ENCODE results near the gene DYNC2LI1.

Gene DYNC2LI1

DNA sequence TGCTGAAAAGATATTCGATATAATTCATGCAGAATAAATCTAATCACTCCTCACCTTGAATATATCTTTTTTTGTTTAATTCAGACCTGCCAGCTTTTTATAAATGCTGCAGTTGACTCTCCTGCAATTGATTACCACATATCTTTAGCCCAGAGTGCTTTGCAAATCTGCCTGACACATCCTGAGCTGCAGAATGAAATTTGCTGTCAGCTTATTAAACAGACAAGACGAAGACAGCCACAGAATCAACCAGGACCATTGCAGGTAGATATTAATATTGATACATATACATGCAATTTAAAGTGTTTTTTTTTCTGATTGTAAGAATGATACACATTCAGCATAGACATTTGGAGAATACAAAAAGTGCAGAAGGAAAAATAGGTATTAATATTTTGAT lies 35.6 kb upstream of the DYNC2LI1 start:
- no peak overlapping the region for H3K56ac ChIP-seq (ENCODE audit: low read length)
- H2BK5ac ChIP-seq (ENCODE audit: low read length): no peak overlapping the region
- no peak overlapping the region for H2BK120ac ChIP-seq (ENCODE audit: low read depth, low read length)
- no peak overlapping the region for H3K4me3 ChIP-seq (ENCODE audit: low read length)
- WGBS (ENCODE audit: extremely low coverage, insufficient coverage, low lambda C conversion rate): 100% methylated on average over 1 of the region's 2 CpGs
- H3K9ac ChIP-seq (ENCODE audit: low read length): no peak overlapping the region
- H3K36me3 ChIP-seq (ENCODE audit: control insufficient read depth, insufficient read depth, low read length): no peaks in the 10 kb centered on the region
- H3K79me1 ChIP-seq (ENCODE audit: low read length): no peaks in the 10 kb centered on the region
- no peaks in the 10 kb centered on the region for H3K4me1 ChIP-seq (ENCODE audit: control insufficient read depth, low read depth, low read length)
- no peak overlapping the region for H2AK5ac ChIP-seq (ENCODE audit: low read length)
- H4K8ac ChIP-seq (ENCODE audit: low read depth, low read length): no peak overlapping the region
- H3K79me2 ChIP-seq (ENCODE audit: control insufficient read depth, insufficient read depth, low read length): no peaks in the 10 kb centered on the region
- no peak overlapping the region for H3K4ac ChIP-seq (ENCODE audit: low read depth, low read length)
- no peak overlapping the region for H3K23ac ChIP-seq (ENCODE audit: low read length)
- H2BK15ac ChIP-seq (replicated peaks; ENCODE audit: low read depth): no peak overlapping the region
- no peak overlapping the region for H3K4me2 ChIP-seq (ENCODE audit: low read length)
- H3K18ac ChIP-seq (ENCODE audit: low read length): no peak overlapping the region
- no peak for DNase-seq
- no peak overlapping the region for H4K5ac ChIP-seq (ENCODE audit: low read length)
- H3K27me3 ChIP-seq (ENCODE audit: insufficient read depth, low read length, poor library complexity): no peaks in the 10 kb centered on the region
- H3K27ac ChIP-seq (ENCODE audit: low read depth, low read length): no peak overlapping the region

DNA sequence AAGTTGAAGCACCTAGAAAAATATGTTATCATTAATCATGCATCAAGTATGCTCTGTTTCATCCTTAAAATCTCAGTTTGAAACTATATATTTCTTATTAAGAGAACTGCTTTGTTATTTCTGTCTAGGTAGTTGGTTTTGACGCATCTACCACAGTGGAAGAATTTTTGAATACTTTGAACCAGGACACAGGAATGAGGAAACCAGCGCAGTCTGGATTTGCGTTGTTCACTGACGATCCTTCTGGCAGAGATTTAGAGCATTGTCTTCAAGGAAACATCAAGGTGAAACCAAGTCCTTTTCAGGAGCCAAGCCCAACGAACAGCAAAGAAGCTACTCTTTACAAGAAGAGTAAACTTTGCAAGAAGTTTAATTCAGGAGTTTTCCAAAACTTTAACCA lies 30.1 kb upstream of the DYNC2LI1 start:
- Histone ChIP-seq H3K4me1 (ENCODE audit: control insufficient read depth, low read depth, low read length) (no peaks in the 10 kb centered on the region), H4K5ac (ENCODE audit: low read length) (no peak overlapping the region), H3K79me1 (ENCODE audit: low read length) (no peaks in the 10 kb centered on the region), H4K8ac (ENCODE audit: low read depth, low read length) (no peak overlapping the region), H3K27ac (ENCODE audit: low read depth, low read length) (no peak overlapping the region), H3K4me2 (ENCODE audit: low read length) (no peak overlapping the region), H2BK5ac (ENCODE audit: low read length) (no peak overlapping the region), H3K4me3 (ENCODE audit: low read length) (no peak overlapping the region), H2AK5ac (ENCODE audit: low read length) (no peak overlapping the region), H3K18ac (ENCODE audit: low read length) (no peak overlapping the region), H3K56ac (ENCODE audit: low read length) (no peak overlapping the region), H2BK15ac (replicated peaks; ENCODE audit: low read depth) (no peak overlapping the region), H2BK120ac (ENCODE audit: low read depth, low read length) (no peak overlapping the region), H3K27me3 (ENCODE audit: insufficient read depth, low read length, poor library complexity) (no peaks in the 10 kb centered on the region), H3K23ac (ENCODE audit: low read length) (no peak overlapping the region), H3K9ac (ENCODE audit: low read length) (no peak overlapping the region), H3K4ac (ENCODE audit: low read depth, low read length) (no peak overlapping the region), H3K36me3 (ENCODE audit: control insufficient read depth, insufficient read depth, low read length) (no peaks in the 10 kb centered on the region), H3K79me2 (ENCODE audit: control insufficient read depth, insufficient read depth, low read length) (no peaks in the 10 kb centered on the region)
- WGBS (ENCODE audit: extremely low coverage, insufficient coverage, low lambda C conversion rate): no CpG with 5 or more reads among the region's 5 CpGs
- DNase-seq: no peak

DNA sequence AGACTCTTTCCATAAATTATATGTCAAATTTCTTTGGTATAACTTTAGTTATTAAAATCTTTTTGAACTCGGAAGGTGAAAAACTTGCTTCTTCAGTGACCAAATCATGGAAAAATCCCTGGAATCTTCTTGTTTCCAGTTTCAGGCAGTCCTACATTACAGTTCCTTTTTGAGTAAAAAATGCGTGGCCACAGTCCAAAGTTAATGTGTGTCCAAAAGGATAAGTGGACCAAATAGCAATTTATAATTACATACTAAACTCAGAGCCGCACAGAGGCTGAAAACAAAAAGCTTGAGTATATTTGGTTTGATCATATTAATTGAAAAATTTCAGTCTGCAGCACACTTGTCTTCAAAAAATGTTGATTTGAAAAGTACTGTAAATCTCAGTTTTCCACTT lies 28.4 kb upstream of the DYNC2LI1 start:
- Histone ChIP-seq H3K18ac (ENCODE audit: low read length) (no peak overlapping the region), H3K27me3 (ENCODE audit: insufficient read depth, low read length, poor library complexity) (no peaks in the 10 kb centered on the region), H2BK15ac (replicated peaks; ENCODE audit: low read depth) (no peak overlapping the region), H2AK5ac (ENCODE audit: low read length) (no peak overlapping the region), H3K23ac (ENCODE audit: low read length) (no peak overlapping the region), H3K9ac (ENCODE audit: low read length) (no peak overlapping the region), H3K56ac (ENCODE audit: low read length) (no peak overlapping the region), H2BK120ac (ENCODE audit: low read depth, low read length) (no peak overlapping the region), H2BK5ac (ENCODE audit: low read length) (no peak overlapping the region), H3K4me3 (ENCODE audit: low read length) (no peak overlapping the region), H3K4me2 (ENCODE audit: low read length) (no peak overlapping the region), H3K36me3 (ENCODE audit: control insufficient read depth, insufficient read depth, low read length) (no peaks in the 10 kb centered on the region), H3K79me2 (ENCODE audit: control insufficient read depth, insufficient read depth, low read length) (no peaks in the 10 kb centered on the region), H3K79me1 (ENCODE audit: low read length) (no peaks in the 10 kb centered on the region), H3K27ac (ENCODE audit: low read depth, low read length) (no peak overlapping the region), H4K8ac (ENCODE audit: low read depth, low read length) (no peak overlapping the region), H3K4me1 (ENCODE audit: control insufficient read depth, low read depth, low read length) (no peaks in the 10 kb centered on the region), H3K4ac (ENCODE audit: low read depth, low read length) (no peak overlapping the region), H4K5ac (ENCODE audit: low read length) (no peak overlapping the region)
- whole genome bisulfite sequencing (ENCODE audit: extremely low coverage, insufficient coverage, low lambda C conversion rate): no CpG with 5 or more reads among the region's 3 CpGs
- DNase-seq: no peak

DNA sequence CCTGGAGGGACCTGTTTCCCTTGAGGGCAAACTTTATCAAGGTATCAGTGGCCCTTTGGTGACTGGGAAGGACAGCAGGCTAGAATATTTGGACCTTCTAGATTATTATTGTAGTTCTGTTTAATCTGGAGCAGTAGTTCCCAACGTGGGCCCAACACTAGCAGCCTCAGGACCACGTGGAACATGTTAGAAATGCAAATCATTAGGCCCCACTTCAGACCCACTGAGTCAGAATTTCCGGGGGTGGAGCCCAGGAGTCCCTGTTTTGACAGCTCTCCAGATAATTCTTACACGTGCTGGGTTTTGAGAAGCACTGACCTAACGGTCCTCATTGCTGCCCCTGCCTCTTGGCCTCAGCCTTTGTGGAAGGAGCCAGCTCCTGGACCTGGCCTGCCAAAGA lies 25.5 kb upstream of the DYNC2LI1 start:
- Histone ChIP-seq H3K36me3 (ENCODE audit: control insufficient read depth, insufficient read depth, low read length) (no peaks in the 10 kb centered on the region), H3K56ac (ENCODE audit: low read length) (no peak overlapping the region), H3K18ac (ENCODE audit: low read length) (no peak overlapping the region), H2BK120ac (ENCODE audit: low read depth, low read length) (no peak overlapping the region), H2BK15ac (replicated peaks; ENCODE audit: low read depth) (no peak overlapping the region), H3K4me1 (ENCODE audit: control insufficient read depth, low read depth, low read length) (no peaks in the 10 kb centered on the region), H2BK5ac (ENCODE audit: low read length) (no peak overlapping the region), H4K5ac (ENCODE audit: low read length) (no peak overlapping the region), H3K79me2 (ENCODE audit: control insufficient read depth, insufficient read depth, low read length) (no peaks in the 10 kb centered on the region), H3K27me3 (ENCODE audit: insufficient read depth, low read length, poor library complexity) (no peaks in the 10 kb centered on the region), H3K4me3 (ENCODE audit: low read length) (no peak overlapping the region), H2AK5ac (ENCODE audit: low read length) (no peak overlapping the region), H3K27ac (ENCODE audit: low read depth, low read length) (no peak overlapping the region), H3K4ac (ENCODE audit: low read depth, low read length) (no peak overlapping the region), H4K8ac (ENCODE audit: low read depth, low read length) (no peak overlapping the region), H3K23ac (ENCODE audit: low read length) (no peak overlapping the region), H3K4me2 (ENCODE audit: low read length) (no peak overlapping the region), H3K9ac (ENCODE audit: low read length) (no peak overlapping the region), H3K79me1 (ENCODE audit: low read length) (no peaks in the 10 kb centered on the region)
- no CpG with 5 or more reads among the region's 5 CpGs for WGBS (ENCODE audit: extremely low coverage, insufficient coverage, low lambda C conversion rate)
- DNase-seq: no peak

DNA sequence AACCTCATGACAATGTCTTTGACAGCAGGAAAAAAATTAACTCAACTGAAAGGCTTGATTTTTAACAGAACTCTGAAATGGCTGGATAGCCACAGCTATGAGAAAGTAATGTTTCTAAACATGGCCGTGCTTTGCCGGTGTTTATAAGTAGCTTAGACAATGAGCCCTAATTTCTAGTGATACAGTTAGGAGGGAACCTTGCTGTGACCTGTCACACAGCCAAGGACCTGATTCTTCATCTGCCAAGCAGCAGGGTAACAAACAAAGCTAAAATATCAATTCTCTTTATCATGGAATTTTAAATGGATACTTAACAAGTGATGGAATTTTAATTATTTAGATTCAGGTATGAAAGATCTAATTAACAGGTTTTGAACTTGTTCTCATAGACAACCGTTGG lies 24.3 kb upstream of the DYNC2LI1 start:
- no peak overlapping the region for H3K27ac ChIP-seq (ENCODE audit: low read depth, low read length)
- DNase-seq: no peak
- H2BK5ac ChIP-seq (ENCODE audit: low read length): no peak overlapping the region
- H4K8ac ChIP-seq (ENCODE audit: low read depth, low read length): no peak overlapping the region
- H3K27me3 ChIP-seq (ENCODE audit: insufficient read depth, low read length, poor library complexity): no peaks in the 10 kb centered on the region
- H3K18ac ChIP-seq (ENCODE audit: low read length): no peak overlapping the region
- H2BK15ac ChIP-seq (replicated peaks; ENCODE audit: low read depth): no peak overlapping the region
- H3K9ac ChIP-seq (ENCODE audit: low read length): no peak overlapping the region
- H3K4me3 ChIP-seq (ENCODE audit: low read length): no peak overlapping the region
- H3K4me1 ChIP-seq (ENCODE audit: control insufficient read depth, low read depth, low read length): no peaks in the 10 kb centered on the region
- no peaks in the 10 kb centered on the region for H3K79me2 ChIP-seq (ENCODE audit: control insufficient read depth, insufficient read depth, low read length)
- no CpG with 5 or more reads among the region's 3 CpGs for WGBS (ENCODE audit: extremely low coverage, insufficient coverage, low lambda C conversion rate)
- H4K5ac ChIP-seq (ENCODE audit: low read length): no peak overlapping the region
- no peak overlapping the region for H2BK120ac ChIP-seq (ENCODE audit: low read depth, low read length)
- H3K4ac ChIP-seq (ENCODE audit: low read depth, low read length): no peak overlapping the region
- H3K36me3 ChIP-seq (ENCODE audit: control insufficient read depth, insufficient read depth, low read length): no peaks in the 10 kb centered on the region
- no peak overlapping the region for H2AK5ac ChIP-seq (ENCODE audit: low read length)
- no peak overlapping the region for H3K4me2 ChIP-seq (ENCODE audit: low read length)
- H3K79me1 ChIP-seq (ENCODE audit: low read length): no peaks in the 10 kb centered on the region
- no peak overlapping the region for H3K23ac ChIP-seq (ENCODE audit: low read length)
- no peak overlapping the region for H3K56ac ChIP-seq (ENCODE audit: low read length)

DNA sequence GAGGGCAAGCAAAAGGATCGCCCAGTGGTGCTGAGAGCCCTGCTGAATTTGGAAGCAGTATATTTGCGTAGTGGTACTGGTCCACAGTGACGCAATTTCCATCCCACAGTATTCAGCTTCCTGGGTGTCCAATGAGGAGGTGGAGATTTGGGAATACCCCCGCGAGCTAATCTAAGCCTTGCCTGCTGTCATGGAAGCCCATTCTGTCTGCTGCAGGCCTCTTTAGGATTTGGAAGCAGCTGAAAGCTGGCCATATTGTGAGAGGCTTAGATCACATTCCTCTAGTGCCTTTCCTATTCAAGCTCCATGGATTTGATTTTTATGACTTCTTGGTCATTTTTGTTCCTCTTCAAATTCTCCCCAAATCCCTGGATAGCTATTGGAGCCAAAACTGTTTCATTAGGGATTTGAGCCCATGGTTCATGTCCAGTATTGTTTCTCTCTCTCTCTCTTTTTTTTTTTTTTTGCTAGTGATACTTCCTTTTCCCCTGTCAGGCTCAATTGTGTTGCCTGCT lies 22.3 kb upstream of the DYNC2LI1 start:
- Histone ChIP-seq H2AK5ac (ENCODE audit: low read length) (no peak overlapping the region), H2BK5ac (ENCODE audit: low read length) (no peak overlapping the region), H4K8ac (ENCODE audit: low read depth, low read length) (no peak overlapping the region), H3K4me3 (ENCODE audit: low read length) (no peak overlapping the region), H3K23ac (ENCODE audit: low read length) (no peak overlapping the region), H4K5ac (ENCODE audit: low read length) (no peak overlapping the region), H3K56ac (ENCODE audit: low read length) (no peak overlapping the region), H3K4me2 (ENCODE audit: low read length) (no peak overlapping the region), H3K36me3 (ENCODE audit: control insufficient read depth, insufficient read depth, low read length) (no peaks in the 10 kb centered on the region), H2BK15ac (replicated peaks; ENCODE audit: low read depth) (no peak overlapping the region), H3K4ac (ENCODE audit: low read depth, low read length) (no peak overlapping the region), H3K27ac (ENCODE audit: low read depth, low read length) (no peak overlapping the region), H3K4me1 (ENCODE audit: control insufficient read depth, low read depth, low read length) (no peaks in the 10 kb centered on the region), H3K79me2 (ENCODE audit: control insufficient read depth, insufficient read depth, low read length) (no peaks in the 10 kb centered on the region), H2BK120ac (ENCODE audit: low read depth, low read length) (no peak overlapping the region), H3K79me1 (ENCODE audit: low read length) (no peaks in the 10 kb centered on the region), H3K9ac (ENCODE audit: low read length) (no peak overlapping the region), H3K27me3 (ENCODE audit: insufficient read depth, low read length, poor library complexity) (no peaks in the 10 kb centered on the region), H3K18ac (ENCODE audit: low read length) (no peak overlapping the region)
- WGBS (ENCODE audit: extremely low coverage, insufficient coverage, low lambda C conversion rate): no CpG with 5 or more reads among the region's 5 CpGs
- DNase-seq: no peak
